Hippocampal formation (tissue), 2 donors: ENCODE results near the gene CYP3A5.
"Not testable (repeated sequence)": the region's sequence is repeated elsewhere in the genome, so short reads cannot be mapped to it uniquely, and the experiment has no call there.

Experiments
- DNase-seq, 2 donors: peaks; one replicate each; lab custom pipeline; 2025; lab: John Stamatoyannopoulos, UW

Gene CYP3A5

DNA sequence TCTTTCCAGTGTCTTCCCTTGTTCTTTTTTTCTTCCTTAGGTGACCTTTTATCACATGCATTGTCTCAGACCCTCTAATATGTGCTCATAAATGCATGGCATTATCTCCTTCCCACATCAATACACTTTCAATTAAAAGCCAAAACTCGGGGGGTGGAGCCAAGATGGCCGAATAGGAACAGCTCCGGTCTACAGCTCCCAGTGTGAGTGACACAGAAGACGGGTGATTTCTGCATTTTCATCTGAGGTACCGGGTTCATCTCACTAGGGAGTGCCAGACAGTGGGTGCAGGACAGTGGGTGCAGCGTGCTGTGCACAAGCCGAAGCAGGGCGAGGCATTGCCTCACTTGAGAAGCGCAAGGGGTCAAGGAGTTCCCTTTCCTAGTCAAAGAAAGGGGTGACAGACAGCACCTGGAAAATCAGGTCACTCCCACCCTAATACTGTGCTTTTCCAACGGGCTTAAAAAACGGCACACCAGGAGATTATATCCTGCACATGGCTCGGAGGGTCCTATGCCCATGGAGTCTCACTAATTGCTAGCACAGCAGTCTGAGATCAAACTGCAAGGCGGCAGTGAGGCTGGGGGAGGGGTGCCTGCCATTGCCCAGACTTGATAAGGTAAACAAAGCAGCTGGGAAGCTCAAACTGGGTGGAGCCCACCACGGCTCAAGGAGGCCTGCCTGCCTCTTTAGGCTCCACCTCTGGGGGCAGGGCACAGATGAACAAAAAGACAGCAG is 6.2 kb upstream of the CYP3A5 start:
- not testable (repeated sequence) for DNase-seq

DNA sequence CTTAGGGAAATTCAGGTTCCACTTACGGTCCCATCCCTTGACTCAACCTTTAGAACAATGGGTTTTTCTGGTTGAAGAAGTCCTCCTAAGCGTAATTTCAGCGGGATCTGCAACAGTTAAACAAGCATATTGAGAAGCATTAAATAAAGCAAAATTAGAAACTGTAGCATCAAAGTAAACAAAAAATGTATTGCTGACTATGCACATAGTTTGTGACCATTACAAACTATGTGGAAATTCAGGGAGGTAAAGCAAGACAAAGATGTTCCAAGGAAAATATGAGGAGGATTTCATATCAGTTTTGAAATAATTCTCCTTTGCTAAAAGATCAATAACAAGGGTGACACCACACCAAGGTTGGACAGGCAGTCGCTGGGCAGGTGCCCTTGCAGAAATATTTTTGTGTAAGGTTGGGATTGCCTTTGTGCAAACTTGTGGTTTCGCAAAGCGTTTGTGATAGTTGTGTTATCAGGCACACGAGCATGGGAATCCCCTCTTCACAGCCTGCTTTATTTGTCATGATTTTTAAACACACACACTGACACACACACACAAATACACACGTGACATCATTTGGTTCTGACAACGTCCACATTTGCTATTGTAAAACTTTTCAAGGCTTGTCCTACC is 5.4 kb upstream of the CYP3A5 start:
- DNase-seq, result no peak

DNA sequence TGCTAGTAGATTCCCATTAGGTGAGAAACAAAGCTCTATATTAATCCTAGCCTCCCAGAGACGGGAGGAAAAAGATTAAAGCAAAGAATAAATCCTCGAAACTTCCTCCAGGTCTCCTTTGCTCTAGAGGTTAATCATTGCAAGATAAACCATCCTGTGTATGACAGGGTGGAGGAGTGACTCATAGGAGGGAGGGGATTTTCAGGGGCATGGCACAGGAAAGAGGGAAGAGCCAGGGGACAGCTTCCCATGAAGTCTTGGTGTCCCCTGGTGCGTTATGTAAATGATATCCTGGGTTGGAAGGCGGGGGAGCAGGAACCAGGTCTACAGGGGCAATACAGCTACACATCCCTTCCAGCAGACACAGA is 780 bp downstream of the CYP3A5 start:
- no peak for DNase-seq

DNA sequence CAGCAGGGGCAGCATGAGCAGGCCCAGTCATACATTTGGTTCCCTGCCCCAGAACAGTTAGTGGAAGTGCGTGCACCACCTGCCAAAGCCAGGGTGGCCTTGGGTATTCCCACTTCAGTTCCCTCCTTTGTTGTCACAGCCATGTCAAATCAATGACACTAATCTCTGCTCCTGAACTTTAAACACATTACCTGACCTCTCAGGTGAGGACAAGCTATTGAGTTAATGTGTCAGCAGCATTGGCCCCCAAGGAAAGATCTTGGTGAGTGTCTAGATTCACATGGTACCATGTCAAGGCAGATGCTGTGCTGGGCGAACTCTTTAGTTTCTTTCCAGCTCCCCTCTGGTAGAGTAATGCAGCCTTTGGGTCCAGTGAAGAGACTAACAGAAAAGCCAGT is 2.1 kb downstream of the CYP3A5 start:
- no peak for DNase-seq

DNA sequence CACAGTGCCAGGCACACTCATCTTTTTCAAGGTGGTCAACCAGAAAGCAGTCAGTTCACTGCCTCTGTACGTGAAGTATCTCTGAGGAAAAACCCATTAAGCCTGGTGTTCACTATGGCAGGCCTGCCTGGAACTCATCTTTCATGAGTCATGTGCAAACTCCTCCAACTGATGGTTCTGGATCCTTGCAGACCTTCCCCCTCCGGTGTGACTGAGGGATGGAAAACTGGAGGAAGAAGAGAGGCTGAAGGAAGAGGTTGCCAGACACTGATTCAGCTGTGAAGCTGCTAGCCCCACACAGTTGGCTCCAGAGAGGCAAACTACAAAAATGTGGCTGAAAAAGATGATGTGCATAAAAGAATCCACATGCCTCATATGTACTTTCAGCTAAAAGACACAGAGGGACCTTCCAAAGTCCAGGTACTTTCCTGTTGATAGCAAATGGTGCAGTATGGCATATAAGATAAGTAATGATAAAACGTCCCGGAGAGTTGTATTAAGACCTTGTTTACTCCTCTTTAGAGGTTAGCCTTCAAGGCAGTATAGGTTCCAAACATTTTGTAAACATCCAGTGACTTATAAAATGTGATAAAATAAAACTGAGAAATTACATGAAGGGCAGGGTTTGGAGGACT is 2.7 kb downstream of the CYP3A5 start:
- no peak for DNase-seq

DNA sequence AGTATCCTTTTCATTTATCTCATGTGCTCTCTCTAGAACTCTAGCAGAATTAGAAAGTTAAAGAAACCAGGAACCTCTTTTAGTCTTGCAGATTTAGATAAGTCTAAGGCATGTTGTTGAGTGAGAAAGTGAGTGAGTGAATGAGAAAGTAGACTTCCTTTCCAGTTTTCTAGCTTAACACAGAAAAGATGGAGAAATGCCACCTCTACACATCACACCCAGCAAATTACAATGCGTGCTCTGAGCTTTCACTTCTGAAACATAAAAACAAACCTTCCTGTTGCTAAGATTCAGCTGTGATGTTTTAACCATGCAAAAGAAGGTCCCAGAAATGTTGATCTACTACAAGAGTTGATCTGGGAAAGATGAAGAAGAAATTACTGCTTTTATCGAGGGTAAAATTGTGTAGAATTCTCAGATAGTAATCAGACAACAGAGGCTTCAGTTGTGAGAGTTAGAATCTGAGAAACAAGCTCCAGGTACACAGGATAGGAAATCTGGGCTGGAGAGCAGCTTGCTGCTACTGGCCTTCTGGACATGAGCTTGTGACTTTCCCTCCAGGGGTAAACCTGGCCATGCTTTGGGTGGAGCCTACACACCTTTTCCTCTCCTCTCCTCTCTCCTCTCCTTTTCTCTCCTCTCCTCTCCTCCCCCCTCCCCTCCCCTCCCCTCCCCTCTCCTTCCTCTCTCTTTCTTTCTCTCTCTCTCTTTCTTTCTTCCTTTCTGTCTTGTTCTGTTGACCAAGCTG is 4.6 kb downstream of the CYP3A5 start:
- DNase-seq, result no peak

DNA sequence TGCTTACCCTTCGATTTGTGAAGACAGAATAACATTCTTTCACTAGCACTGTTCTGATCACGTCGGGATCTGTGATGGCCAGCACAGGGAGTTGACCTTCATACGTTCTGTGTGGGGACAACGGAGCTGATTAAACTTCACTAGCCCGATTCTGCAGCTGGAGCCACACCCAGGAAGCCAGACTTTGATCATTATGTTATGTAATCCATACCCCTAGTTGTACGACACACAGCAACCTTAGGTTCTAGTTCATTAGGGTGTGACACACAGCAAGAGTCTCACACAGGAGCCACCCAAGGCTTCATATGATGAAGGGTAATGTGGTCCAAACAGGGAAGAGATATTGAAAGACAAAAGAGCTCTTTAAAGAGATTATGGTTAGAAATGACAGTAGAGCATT is 7.2 kb downstream of the CYP3A5 start:
- DNase-seq, result no peak

DNA sequence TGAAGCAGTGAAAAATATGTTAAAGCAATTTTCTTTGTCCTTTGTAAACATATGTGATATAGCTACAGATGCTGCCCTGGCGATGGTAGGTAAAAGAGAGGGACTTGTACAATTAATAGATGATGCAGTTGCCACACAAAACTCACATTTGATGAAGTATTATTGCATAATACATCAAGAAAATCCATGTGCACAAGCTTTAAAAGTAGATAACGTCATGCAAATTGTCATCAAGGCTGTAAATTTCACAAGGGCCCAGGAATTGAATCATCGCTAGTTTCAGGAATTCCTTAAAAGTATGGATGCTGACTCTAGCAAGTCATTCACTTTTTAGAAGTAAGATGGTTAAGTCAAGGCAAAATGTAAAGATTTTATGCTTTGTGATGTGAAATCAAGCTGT is 10.0 kb downstream of the CYP3A5 start:
- no peak for DNase-seq

DNA sequence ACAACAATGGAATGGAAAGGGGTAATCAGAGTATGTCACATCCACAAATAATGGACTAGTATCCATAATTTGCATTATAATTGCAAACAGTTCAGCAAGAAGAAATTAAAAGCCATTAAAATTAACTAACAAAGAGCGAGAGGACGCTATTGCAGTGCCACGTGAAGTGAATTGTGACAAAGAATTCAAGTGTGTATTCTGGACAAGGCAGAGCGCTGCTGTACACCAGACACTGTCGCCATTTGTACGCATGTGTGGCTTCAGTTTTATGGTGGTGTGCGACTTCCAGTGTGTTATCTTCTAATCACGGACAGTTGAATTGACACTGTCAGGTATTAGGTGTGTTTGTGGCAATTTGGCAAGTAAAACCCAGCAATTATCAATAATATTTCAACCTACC is 11.3 kb downstream of the CYP3A5 start:
- DNase-seq, result no peak

DNA sequence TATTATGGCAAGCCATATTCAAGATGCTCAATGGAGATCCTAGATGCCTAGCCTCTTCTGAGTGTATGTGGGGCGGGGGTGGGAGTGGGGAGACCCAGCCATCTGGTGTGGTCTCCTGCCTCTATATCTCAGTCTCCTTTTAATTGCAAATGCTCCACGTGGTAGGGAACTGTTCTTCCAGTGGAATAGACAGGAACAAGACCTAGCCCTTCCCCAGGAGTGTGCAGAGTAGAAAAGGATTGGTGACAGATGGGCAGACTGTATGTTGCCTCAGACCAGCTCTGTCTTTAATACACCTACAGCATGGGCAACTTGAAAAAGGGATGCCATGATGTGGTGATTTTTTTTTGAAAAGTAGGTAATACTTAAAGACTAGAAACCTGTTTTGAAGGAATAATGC is 12.6 kb downstream of the CYP3A5 start:
- no peak for DNase-seq

DNA sequence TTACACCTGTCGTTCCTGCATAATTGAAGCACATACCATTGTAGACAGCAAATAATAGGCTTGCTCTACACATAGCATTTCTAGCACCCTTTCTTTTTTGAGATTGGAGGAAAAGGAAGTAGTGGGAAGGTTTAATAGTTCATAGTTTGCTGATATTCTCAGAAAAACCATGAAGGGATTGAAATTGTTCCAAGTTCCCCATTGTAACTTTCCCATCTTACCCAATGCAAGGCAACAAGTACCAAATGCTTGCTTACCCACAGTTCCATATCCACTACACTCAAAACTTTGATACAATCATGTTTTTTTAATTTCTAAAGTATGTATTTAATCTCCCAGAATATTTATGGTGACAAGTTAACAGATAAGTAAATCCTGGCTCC is 13.8 kb downstream of the CYP3A5 start:
- no peak for DNase-seq

DNA sequence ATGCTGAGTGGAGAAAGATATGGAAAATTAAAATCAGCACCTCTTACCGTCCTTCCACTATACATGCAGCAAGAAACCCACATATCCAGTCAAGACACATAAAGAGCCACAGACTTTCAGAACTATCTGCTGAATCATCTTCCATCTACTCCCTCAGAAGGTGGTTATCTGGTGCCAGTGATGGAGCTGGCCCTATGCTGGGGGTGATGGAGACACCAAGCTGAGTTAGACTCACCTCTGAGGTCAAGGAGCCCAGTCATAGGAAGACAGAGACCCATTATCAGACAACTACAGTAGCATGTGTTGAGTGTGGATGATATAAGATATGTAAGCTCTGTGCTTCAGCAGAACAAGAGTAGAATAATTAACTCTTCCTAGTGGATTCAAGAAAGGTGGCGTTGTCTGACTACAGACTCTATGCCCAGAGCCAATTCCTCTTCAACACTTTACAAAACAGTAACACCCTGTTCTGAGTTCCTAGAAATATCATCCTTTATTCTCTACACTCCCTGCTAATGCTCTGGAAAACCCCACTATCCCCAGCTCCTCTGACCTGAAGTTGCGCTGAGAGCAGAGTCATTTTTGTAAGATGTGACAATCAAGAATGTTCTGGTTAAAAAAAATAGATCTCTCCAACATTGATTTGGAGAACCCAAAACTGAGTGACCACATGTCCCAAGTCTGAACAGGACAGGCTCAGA is 14.3 kb downstream of the CYP3A5 start:
- DNase-seq, result no peak

DNA sequence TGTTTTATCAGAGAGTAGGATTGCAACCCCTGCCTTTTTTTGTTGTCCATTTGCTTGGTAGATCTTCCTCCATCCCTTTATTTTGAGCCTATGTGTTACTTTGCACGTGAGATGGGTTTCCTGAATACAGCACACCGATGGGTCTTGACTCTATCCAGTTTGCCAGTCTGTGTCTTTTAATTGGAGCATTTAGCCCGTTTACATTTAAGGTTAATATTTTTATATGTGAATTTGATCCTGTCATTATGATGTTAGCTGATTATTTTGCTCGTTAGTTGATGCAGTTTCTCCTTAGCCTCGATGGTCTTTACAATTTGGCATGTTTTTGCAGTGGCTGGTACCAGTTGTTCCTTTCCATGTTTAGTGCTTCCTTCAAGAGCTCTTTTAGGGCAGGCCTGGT is 21.9 kb downstream of the CYP3A5 start:
- not testable (repeated sequence) for DNase-seq

DNA sequence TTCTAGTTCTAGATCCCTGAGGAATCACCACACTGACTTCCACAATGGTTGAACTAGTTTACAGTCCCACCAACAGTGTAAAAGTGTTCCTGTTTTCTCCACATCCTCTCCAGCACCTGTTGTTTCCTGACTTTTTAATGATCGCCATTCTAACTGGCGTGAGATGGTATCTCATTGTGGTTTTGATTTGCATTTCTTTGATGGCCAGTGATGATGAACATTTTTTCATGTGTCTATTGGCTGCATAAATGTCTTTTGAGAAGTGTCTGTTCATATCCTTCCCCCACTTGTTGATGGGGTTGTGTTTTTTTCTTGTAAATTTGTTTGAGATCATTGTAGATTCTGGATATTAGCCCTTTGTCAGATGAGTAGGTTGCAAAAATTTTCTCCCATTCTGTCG is 25.2 kb downstream of the CYP3A5 start:
- not testable (repeated sequence) for DNase-seq

DNA sequence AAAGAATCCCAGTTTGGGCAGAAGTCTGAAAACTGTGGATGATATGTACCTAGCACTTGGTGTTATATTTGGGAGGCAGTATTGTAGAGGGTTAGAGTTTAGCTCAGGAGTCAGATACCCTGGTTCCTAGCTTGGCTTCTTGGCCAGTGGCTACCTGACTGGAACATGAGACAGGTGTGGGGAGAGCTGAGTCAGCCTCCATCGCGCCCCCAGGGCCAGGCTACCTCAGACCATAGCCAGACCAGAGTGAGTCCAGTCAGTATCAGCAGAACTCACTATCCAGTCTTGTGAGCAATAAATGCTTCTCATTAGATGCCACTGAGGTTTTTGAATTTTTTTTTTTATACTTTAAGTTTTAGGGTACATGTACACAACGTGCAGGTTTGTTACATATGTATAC is 26.0 kb downstream of the CYP3A5 start:
- DNase-seq, result no peak

DNA sequence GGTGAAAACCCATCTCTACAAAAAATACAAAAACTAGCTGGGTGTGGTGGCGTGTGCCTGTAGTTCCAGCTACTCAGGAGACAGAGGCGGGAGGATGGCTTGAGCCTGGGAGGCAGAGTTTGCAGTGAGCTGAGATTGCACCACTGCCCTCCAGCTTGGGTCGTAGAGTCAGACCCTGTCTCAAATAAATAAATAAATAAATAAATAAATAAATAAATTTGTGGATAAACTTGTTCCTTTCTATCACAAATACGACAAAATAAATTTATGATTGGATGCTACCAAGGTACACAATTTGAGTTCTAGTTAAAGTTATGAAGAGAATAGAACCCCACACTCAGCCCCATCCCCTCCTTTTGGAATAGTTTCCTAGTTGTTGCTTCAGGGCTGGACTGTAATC is 26.5 kb downstream of the CYP3A5 start:
- not testable (repeated sequence) for DNase-seq

DNA sequence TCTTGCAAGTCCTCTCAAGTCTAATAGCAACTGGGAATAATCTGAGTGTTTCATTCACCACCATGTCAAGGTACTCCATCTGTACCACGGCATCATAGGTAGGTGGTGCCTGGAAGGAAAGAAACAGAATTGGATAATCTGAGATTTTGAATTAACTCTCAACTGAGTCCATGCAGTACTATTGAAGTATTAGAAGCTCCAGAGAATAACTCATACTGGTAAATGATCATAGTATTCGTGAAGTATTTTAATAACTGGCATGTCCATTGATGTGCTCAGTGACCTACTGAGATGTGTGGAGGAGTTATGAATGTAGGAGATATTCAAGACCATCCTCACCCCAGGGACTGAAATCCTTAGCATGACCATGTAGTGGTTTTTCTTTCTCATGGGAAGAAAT is 27.1 kb downstream of the CYP3A5 start:
- DNase-seq, result no peak

DNA sequence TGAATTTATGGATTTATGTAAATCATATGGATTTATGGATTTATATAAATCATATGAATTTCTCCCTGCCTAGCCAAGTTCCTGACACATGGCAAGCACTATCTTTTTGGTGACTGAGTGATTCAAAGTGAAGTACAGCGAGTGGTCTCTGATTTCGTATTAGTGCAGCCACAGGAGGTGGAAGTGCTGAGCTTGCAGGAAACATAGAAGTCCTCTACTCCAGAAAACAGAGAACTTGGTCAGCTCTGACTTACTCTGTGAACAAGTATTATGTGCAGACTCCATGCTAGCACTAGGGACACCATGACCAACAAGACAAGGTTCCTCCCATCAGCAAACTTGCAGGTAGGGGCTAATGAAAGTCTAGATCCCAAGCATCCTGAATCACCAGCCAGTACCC is 28.5 kb downstream of the CYP3A5 start:
- DNase-seq, result no peak

DNA sequence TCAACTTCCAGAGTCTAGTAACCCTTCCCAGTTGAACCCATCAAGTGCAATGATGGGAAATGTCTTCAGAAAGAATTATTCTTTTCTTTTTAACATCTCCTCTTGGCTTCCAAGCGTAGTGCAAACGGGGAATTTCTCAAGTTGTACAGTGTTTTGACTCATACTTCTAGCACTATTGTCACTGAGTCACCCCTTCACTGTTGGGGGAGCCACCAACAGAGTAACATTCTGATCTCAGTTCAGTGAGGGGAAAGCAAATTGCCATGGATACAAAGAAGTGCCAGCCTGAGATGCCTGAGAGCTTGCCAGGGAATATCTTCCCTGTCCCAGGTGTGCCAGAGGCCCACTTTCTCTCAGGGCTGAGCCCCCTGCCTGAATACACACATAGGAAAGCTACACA is 31.0 kb downstream of the CYP3A5 start:
- no peak for DNase-seq

DNA sequence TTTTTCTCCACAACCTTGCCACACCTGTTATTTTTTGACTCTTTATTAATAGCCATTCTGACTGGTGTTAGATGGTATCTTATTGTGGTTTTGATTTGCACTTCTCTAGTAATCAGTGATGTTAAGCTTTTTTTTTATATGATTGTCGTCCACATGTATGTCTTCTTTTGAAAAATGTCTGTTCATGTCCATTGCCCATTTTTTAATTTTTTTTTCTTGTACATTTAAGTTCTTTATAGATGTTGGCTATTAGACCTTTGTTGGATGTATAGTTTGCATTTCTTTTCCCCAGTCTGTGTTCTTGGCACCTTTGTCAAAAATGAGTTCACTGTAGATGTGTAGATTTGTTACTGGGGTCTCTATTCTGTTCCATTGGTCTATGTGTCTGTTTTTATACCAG is 34.2 kb downstream of the CYP3A5 start:
- DNase-seq, result no peak

DNA sequence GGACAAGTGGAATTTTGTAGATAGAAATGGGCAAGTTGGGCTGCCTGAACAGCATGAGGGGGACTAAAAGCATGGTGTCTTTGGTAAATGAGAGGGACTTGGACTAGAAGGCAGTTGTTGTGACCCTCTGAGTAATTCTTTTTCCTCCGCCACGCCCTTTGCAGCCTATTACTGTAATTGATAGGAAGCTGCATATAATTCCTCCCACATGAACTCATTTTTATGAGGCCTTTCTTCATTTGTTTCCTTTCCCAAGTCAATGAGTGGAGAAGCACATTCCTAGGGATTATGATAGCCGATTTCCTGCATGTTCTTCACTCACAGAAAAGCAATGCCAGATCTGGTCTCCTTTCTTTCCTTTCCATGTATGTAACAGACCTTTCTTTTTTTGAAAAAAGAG is 35.4 kb downstream of the CYP3A5 start:
- DNase-seq, result no peak

DNA sequence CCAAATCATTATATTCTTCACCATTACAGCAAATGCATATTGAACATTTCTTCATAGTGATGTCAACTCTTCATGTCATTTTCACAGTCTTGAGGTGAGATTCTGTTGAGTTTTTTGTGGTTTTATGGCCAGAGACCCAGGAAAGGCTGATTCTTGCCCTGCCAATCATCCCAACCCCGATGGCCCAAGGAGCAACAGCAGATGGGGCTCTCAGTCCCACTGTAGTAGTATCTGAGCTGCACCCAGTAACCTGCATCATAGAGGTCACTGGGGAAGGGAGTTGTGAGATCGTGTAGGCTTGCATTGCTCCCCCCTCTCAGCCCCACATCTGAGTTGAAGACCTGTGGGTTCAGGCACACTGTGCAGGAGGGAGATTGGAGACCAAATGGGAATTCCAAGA is 36.3 kb downstream of the CYP3A5 start:
- no peak for DNase-seq
